NK-92 (cell line): ENCODE measurements around the gene ARHGEF26.

Experiments used
- DNase-seq: peaks from one replicate; lab custom pipeline; 2025; ENCODE audit not compliant: unreplicated experiment; lab: John Stamatoyannopoulos, UW

ARHGEF26 gene

DNA sequence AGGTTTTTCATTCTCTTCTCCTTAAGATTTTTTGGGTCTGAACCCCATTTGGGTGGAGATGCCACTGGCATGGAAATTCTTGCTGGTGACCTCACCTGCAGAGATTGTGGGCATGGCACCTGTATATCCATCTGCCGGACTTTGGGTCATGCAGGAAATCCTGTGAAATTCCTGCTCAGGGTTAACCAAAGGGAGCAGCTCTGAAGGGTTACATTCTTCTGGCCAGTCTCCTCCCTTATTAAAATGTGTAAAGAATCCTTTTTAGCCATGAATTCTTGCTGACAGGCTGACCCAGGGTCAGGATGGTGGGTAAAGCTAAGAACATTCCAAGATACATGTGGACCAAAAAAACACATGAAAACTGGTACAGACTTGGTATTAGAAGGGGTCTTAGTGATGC, 27.4 kb downstream of the ARHGEF26 start:
- no peak for DNase-seq

DNA sequence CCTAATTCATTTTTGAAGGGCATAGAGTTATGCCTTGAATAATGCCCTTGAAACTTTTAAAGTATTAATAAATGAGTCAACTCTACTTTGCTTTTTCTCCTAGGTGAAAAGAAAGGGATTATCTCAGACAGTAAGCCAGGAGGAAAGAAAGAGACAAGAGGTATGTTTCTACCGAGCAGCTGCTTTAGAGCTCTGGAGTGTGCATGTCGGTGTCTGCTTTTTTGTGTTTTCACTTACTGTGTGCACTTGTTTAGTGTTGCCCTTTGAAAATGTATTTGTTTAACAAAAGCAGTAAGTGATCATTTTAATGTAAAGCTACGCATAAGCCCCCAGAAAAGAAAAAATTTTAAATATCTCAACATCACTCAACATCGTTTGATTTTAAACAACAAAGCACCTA, 28.1 kb downstream of the ARHGEF26 start:
- no peak for DNase-seq

DNA sequence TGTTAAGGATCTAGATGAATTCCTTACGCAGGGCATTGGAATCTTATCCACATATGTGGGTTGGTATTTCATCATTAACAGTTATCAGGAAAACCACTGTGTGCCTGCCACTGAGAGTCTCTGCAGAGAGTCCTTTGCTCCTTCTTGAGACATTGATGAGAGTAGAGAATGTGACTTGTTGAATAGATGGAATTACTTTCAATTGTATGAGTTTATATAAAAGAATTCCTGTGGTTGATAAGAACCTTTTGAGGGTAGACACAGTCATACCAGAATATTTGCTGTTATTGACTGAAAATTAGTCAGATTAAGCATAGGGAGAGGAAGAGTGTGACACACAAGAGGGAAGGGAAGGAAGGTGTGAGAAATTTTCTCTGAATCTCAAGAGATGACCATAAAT, 30.8 kb downstream of the ARHGEF26 start:
- DNase-seq = no peak

DNA sequence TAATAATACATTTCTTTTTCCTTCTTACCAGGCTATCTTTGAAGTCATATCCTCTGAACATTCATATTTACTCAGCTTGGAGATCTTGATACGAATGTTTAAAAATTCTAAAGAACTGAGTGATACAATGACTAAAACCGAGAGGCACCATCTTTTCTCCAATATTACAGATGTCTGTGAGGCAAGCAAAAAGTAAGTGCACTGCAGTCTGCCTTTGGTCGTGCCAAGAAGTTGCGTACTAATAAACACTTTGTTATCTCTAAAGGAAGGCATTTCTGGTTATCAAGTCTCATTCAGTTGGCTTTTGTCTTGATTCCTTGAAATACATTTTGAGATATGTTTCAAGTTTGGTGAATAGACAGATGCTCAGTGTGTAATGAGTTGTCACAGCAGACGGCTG, 31.6 kb downstream of the ARHGEF26 start:
- no peak for DNase-seq

GRCh38 chr3:154156530-154156929, 35.3 kb downstream of the ARHGEF26 start:
- no peak for DNase-seq

DNA sequence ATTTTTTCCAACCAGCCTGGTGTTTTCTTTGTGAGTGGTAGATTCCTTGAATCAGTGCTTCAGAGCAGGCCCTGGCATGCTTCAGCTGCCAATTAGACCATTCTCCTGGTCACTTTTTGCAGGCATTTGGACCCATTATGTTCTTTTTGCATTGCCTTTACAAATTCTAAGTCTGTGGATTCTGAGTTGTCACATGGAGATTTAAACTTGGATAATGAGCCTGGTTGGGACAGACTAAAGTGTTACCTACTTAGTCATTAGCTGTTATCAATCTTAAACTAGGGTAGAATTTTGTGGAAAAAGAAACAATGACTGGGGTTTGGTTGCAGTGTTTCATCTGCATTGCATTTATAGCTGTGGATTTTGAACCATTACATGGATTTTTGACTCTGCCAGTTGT, 40.6 kb downstream of the ARHGEF26 start:
- DNase-seq = no peak

GRCh38 chr3:154164387-154164786, 43.2 kb downstream of the ARHGEF26 start:
- no peak for DNase-seq

DNA sequence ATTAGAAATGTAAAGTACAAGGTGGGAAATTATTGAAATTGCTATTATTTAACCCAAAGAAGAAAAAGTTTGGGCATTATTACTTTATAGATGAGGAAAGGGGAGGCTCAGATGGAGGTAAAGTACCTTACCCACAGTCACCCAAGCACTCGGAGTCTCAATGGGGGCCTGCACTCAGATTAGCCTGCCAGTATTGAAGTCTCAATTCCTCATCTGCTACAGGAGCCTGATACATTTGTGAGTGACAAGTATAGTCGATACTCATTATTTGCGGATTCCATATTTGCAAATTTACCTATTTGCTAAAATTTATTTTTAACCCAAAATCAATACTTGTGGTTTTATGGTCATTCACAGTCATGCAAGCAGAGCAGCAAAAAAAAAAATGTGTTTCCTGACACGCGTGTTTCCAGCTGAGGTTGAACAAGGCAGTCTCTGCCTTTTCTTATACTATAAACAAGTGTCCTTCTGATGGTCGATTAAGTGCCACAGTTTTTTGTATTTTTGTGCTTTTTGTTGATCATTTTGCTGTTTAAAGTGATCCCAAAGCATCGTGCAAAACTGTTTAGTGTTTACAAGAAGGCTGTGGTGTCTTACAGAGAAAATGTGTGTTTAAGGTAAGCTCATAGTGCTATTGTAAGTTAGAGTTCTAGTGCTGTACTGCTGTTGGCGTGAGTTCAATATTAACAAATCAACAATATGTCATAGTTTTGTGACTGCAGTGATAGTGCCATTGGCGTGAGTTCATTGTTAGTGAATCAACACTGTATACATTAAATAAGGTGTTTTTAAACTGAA, 48.0 kb downstream of the ARHGEF26 start:
- DNase-seq = no peak

GRCh38 chr3:154169796-154170110, 48.6 kb downstream of the ARHGEF26 start:
- DNase-seq = no peak

DNA sequence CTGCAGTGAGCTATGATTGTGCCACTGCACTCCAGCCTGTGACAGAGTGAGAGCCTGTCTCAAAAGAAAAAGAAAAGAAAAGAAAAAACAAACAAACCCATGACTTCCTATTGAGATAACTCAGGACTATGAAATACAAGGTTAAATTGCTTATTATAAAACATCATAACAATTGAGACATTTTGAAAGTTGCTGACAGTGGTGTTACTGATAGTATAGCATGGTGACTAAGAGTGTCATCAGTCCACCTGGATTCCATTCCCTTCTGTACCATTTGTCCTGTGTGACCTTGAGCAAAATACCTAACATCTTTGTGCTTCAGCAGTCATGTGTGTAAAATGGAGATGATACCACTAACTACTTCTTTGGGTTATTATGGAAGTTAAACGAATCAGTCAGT, 49.1 kb downstream of the ARHGEF26 start:
- no peak for DNase-seq

DNA sequence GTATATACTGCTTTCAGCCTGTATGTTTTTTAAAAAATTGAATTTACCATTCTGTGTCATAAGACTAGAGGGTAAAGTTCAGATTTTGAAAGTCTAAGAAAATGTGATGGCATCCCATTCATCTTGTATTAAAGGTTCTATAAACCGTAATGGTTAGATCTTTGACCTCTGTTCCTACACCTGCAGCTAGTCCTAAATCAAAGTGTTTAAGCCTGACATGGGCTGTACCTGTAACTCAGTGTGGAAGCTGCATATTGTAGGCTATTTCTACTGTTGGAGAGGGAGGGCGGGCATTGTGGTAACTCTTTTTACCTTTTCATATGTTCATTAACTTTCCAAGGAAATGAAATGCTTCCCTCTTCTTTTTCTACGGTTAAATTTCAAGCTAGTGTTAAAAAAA, 53.9 kb downstream of the ARHGEF26 start:
- DNase-seq = no peak

- DNase-seq = no peak
Observed at GRCh38 chr3:154176036-154176435, 54.8 kb downstream of the ARHGEF26 start.

- DNase-seq = no peak
Observed at GRCh38 chr3:154177406-154177805, 56.2 kb downstream of the ARHGEF26 start.

DNA sequence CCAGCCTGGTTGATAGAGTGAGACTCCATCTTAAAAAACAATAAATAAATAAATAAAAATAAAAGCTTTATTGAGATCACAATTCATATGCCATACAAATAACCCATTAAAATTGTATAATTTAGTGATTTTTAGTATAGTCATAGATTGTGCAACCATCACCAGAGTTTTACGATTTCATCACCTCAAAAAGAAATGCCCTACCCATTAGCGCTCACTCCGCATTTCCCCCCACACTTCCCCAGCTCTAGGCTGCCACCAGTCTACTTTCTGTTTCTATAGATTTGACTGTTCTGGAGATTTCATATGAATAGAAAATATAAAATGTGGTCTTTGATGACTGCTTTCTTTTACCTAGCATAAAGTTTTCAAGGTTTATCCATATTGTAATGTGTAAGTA, 57.0 kb downstream of the ARHGEF26 start:
- no peak for DNase-seq

- DNase-seq = no peak
Observed at GRCh38 chr3:154180836-154181691, 59.9 kb downstream of the ARHGEF26 start.

- DNase-seq = no peak
Observed at GRCh38 chr3:154182322-154182922, 61.2 kb downstream of the ARHGEF26 start.

GRCh38 chr3:154182975-154183374, 61.8 kb downstream of the ARHGEF26 start:
- no peak for DNase-seq

DNA sequence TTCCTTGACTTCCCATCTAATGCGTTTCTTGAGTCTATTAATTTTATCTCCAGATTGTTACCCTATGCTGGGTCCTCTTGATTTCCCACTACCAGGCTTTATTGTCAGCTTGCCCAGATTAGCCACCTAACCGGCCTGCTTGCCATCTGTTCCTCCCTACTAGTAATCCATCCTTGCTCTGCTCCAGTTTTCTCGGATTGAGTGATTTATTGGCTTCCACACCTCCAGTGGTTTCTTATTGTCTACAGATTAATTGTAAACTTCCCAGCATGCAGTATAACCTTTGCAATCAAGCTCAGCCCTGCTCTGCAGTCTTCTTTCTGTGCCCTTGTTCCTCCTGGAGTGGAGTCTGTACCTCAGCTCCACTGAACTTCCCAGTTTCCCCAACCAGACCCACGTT, 63.4 kb downstream of the ARHGEF26 start:
- no peak for DNase-seq

- no peak for DNase-seq
Observed at GRCh38 chr3:154188437-154188836, 67.2 kb downstream of the ARHGEF26 start.

DNA sequence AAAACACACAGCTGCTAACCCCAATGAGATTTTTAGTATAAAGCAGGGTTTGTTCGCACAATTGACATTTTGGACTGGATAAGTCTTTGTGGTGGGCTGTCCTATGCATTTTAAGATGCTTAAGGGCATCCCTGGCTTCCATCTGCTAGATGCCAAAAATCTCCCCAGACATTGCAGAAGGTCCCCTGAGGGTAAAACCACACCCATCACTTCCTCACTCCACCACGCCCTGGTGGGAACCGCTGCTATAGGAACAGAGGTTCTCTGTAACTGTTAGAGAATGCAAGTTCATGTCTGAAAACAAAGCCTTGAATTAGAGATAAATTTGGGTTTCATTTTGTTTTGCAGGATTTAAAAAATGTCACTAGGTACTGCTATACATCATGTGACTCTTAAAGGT, 67.7 kb downstream of the ARHGEF26 start:
- DNase-seq = no peak

DNA sequence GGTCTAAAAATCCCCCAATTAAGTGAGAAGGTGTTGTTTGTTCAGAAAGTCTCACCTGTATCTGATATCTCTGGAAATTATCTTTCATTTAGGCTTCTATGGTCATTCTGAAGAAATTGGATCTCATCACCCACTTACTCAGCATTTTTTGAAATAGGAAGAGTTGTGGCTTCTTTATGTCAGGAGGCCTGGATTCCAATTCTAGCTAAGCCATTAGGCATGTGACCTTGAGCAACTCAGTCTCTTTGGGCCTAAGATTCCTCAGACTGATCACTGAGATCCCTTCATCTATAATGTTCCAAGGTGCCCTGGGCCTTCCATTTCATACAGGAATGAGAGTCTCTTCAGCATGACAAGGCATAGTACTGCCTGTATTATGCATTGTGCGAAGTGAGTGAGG, 70.3 kb downstream of the ARHGEF26 start:
- DNase-seq = no peak

DNA sequence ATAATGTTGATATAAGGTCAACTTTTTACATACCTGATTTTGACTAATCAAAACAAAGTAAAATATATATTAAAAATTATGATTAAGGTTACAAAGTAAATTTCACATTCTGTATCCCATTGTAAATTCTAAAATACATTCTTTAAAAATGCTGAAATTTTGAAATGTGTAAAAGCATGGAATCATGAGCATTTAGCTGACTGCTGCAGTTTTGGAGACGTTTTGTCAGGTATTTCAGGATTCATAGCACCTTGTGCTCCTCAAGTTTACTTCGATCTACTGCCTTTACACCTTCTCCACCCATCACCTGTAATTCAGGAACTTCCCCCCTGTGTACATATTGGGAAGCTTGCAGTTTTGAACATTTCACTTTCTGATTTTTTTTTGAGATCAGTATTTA, 71.0 kb downstream of the ARHGEF26 start:
- no peak for DNase-seq
